H1 (cell line): ENCODE measurements around the gene PIK3R3. TPM values are rescaled to one million over a fixed set of nuclear protein-coding genes. Genes with fewer than 3 reads are reported as not detected.

Source experiments
- CTCF ChIA-PET: fragments of 300-600 bp; sonication (Branson Sonifier 250); formaldehyde crosslinking; loops from one replicate; lab custom pipeline; 2021; ENCODE audit not compliant: partially characterized antibody; lab: Charles Lee
- POLR2A ChIA-PET: fragments of 300-600 bp; sonication (Branson Sonifier 250); formaldehyde crosslinking; loops from one replicate; lab custom pipeline; 2021; ENCODE audit warnings: inconsistent platforms; ENCODE audit not compliant: partially characterized antibody; lab: Charles Lee
- DNase-seq, 2 experiments: peaks; one replicate each; pipeline versions ENCODE4 v3.0.0 to v3.0.0-alpha.2; 2010 to 2022; ENCODE audit warnings: low spot score in 2 of 2, low read depth in 1 of 2, mixed read lengths in 1 of 2
- FAIRE-seq: peaks from 2 replicates; lab custom pipeline; 2011; peaks lifted over from hg19 to GRCh38; lab: Jason Lieb, UNC
- H2AFZ ChIP-seq: 2 replicates; pipeline ENCODE4 v1.8.1; 2012; ENCODE audit warnings: low read length, inconsistent platforms
- H2AK5ac ChIP-seq: 2 replicates; pipeline ENCODE4 v1.6.1; 2013; ENCODE audit warnings: low read depth, low read length
- H2BK120ac ChIP-seq: replicated peaks from 2 replicates; pipeline ENCODE3; 2013; ENCODE audit warnings: low read depth, low read length, inconsistent platforms
- H2BK12ac ChIP-seq: 2 replicates; pipeline ENCODE4 v1.6.1; 2013; ENCODE audit warnings: low read depth, low read length
- H2BK15ac ChIP-seq: 2 replicates; pipeline ENCODE4 v1.6.1; 2013; ENCODE audit warnings: low read length
- H2BK20ac ChIP-seq: 2 replicates; pipeline ENCODE4 v1.6.1; 2013; ENCODE audit warnings: low read length
- H2BK5ac ChIP-seq: 2 replicates; pipeline ENCODE4 v1.6.1; 2013; ENCODE audit warnings: low read depth, low read length
- H3K14ac ChIP-seq: 2 replicates; pipeline ENCODE4 v1.6.1; 2013; ENCODE audit warnings: inconsistent platforms; ENCODE audit not compliant: insufficient read length
- H3K18ac ChIP-seq: 2 replicates; pipeline ENCODE4 v1.6.1; 2013; ENCODE audit warnings: low read length; ENCODE audit errors: extremely low read depth
- H3K23ac ChIP-seq: 2 replicates; pipeline ENCODE4 v1.6.1; 2013; ENCODE audit warnings: inconsistent platforms; ENCODE audit not compliant: insufficient read length
- H3K23me2 ChIP-seq: 2 replicates; pipeline ENCODE4 v1.6.1; 2013; ENCODE audit warnings: low read depth, low read length
- H3K27ac ChIP-seq: 2 replicates; pipeline ENCODE4 v1.6.1; 2011; ENCODE audit warnings: low read depth, low read length, inconsistent platforms
- H3K27me3 ChIP-seq, 4 experiments: replicated peaks in 1 of 4; 1 replicate in 1 of 4; 2 replicates in 3 of 4; pipeline versions ENCODE4 v1.6.1 to v1.8.1; 2011 to 2013; ENCODE audit warnings: low read length in 3 of 4, mild to moderate bottlenecking in 3 of 4, inconsistent platforms in 2 of 4, mixed read lengths in 2 of 4, moderate library complexity in 1 of 4; ENCODE audit not compliant: control insufficient read depth in 3 of 4, insufficient read depth in 3 of 4; ENCODE audit errors: extremely low read depth in 1 of 4
- H3K36me3 ChIP-seq, 4 experiments: 2 replicates each; pipeline versions ENCODE4 v1.6.1 to v1.8.1; 2011 to 2013; ENCODE audit warnings: mild to moderate bottlenecking in 4 of 4, low read length in 3 of 4, moderate library complexity in 2 of 4, control low read depth in 1 of 4, inconsistent platforms in 1 of 4; ENCODE audit not compliant: insufficient read depth in 4 of 4, control insufficient read depth in 2 of 4
- H3K4ac ChIP-seq: replicated peaks from 2 replicates; pipeline ENCODE3; 2013; ENCODE audit warnings: low read length, low read depth, mixed read lengths, inconsistent platforms; ENCODE audit not compliant: insufficient read length
- H3K4me1 ChIP-seq, 4 experiments: replicated peaks in 1 of 4; 1 replicate in 1 of 4; 2 replicates in 3 of 4; pipeline versions ENCODE4 v1.6.1 to v1.8.1; 2011 to 2013; ENCODE audit warnings: low read length in 3 of 4, inconsistent platforms in 2 of 4, mixed read lengths in 1 of 4; ENCODE audit not compliant: insufficient read depth in 4 of 4, control insufficient read depth in 3 of 4
- H3K4me2 ChIP-seq, 2 experiments: 2 replicates each; pipeline versions ENCODE4 v1.6.1 to v1.8.1; 2011 to 2013; ENCODE audit warnings: low read depth in 2 of 2, low read length in 2 of 2, control low read depth in 1 of 2, inconsistent platforms in 1 of 2, mild to moderate bottlenecking in 1 of 2; ENCODE audit not compliant: insufficient read depth in 1 of 2
- H3K4me3 ChIP-seq, 4 experiments: fragments of 200-600, 300-600 bp in 1 of 4; sonication (generic), shearing (Covaris generic), sonication (Bioruptor Twin) in 1 of 4; 2 replicates each; pipeline versions ENCODE4 v1.5.1 to v1.8.1; 2011 to 2016; ENCODE audit warnings: low read length in 4 of 4, low read depth in 3 of 4, control low read depth in 2 of 4, inconsistent platforms in 2 of 4, mild to moderate bottlenecking in 2 of 4, mixed read lengths in 1 of 4, moderate library complexity in 1 of 4; ENCODE audit not compliant: insufficient read depth in 2 of 4; ENCODE audit errors: extremely low read depth in 1 of 4
- H3K56ac ChIP-seq: replicated peaks from 2 replicates; pipeline ENCODE3; 2013; ENCODE audit warnings: low read depth, mild to moderate bottlenecking, mixed read lengths, low read length, inconsistent platforms; ENCODE audit not compliant: insufficient read length
- H3K79me1 ChIP-seq: 2 replicates; pipeline ENCODE4 v1.6.1; 2013; ENCODE audit warnings: low read depth, low read length, control low read depth
- H3K79me2 ChIP-seq, 2 experiments: 2 replicates each; pipeline versions ENCODE4 v1.6.1 to v1.8.1; 2012 to 2013; ENCODE audit warnings: low read length in 2 of 2, mild to moderate bottlenecking in 2 of 2, inconsistent platforms in 1 of 2; ENCODE audit not compliant: insufficient read depth in 2 of 2, control insufficient read depth in 1 of 2
- H3K9ac ChIP-seq, 4 experiments: replicated peaks in 1 of 4; 1 replicate in 1 of 4; 2 replicates in 3 of 4; pipeline versions ENCODE4 v1.6.1 to v1.8.1; 2011 to 2013; ENCODE audit warnings: low read depth in 3 of 4, low read length in 3 of 4, control low read depth in 2 of 4, mild to moderate bottlenecking in 2 of 4, moderate library complexity in 2 of 4, inconsistent platforms in 1 of 4; ENCODE audit errors: extremely low read depth in 1 of 4
- H3K9me3 ChIP-seq, 2 experiments: 2 replicates each; pipeline versions ENCODE4 v1.6.1 to v1.8.1; 2012 to 2013; ENCODE audit warnings: mild to moderate bottlenecking in 2 of 2, moderate library complexity in 2 of 2, control low read depth in 1 of 2, inconsistent platforms in 1 of 2, low read depth in 1 of 2, low read length in 1 of 2, mixed read lengths in 1 of 2; ENCODE audit not compliant: insufficient read depth in 2 of 2
- H4K20me1 ChIP-seq, 2 experiments: replicated peaks in 1 of 2; 2 replicates each; pipeline versions ENCODE3 to v1.8.1; 2011 to 2013; ENCODE audit warnings: inconsistent platforms in 2 of 2, low read length in 2 of 2, mild to moderate bottlenecking in 1 of 2; ENCODE audit not compliant: insufficient read depth in 2 of 2, control insufficient read depth in 1 of 2
- H4K5ac ChIP-seq: 2 replicates; pipeline ENCODE4 v1.6.1; 2013; ENCODE audit warnings: low read length, low read depth, mixed read lengths, inconsistent platforms; ENCODE audit not compliant: insufficient read length
- H4K8ac ChIP-seq: 2 replicates; pipeline ENCODE4 v1.8.0; 2013; ENCODE audit warnings: mild to moderate bottlenecking, moderate library complexity, low read length, inconsistent platforms; ENCODE audit not compliant: insufficient read depth; ENCODE audit errors: extremely low read depth
- H4K91ac ChIP-seq: replicated peaks from 2 replicates; pipeline ENCODE3; 2013; ENCODE audit warnings: low read length, mixed read lengths, inconsistent platforms; ENCODE audit not compliant: insufficient read length
- ASH2L ChIP-seq: fragments of 200-600, 300-600 bp; sonication (generic); IDR thresholded peaks from one replicate; pipeline ENCODE4 v1.7.1; 2017; ENCODE audit warnings: low read length
- BCL11A ChIP-seq, 2 experiments: IDR thresholded peaks; one replicate each; pipeline ENCODE4 v1.6.1; 2011; ENCODE audit warnings: low read depth in 2 of 2, low read length in 2 of 2, mild to moderate bottlenecking in 2 of 2
- CHD1 ChIP-seq: IDR thresholded peaks from 2 replicates; pipeline ENCODE4 v1.6.1; 2012; ENCODE audit warnings: low read depth, low read length, improper control_type of control experiment
- CHD2 ChIP-seq: IDR thresholded peaks from 2 replicates; pipeline ENCODE4 v1.6.1; 2012; ENCODE audit warnings: low read length, improper control_type of control experiment
- CTBP2 ChIP-seq: IDR thresholded peaks from 2 replicates; pipeline ENCODE4 v1.7.0; 2011; ENCODE audit warnings: borderline replicate concordance, mild to moderate bottlenecking, moderate library complexity, mixed read lengths, low read length; ENCODE audit not compliant: insufficient read depth, insufficient read length
- KDM5A ChIP-seq: fragments of 200-600 bp; IDR thresholded peaks from 2 replicates; pipeline ENCODE4 v1.7.1; 2012; ENCODE audit warnings: mild to moderate bottlenecking, low read length, inconsistent platforms, mixed read lengths
- RFX5 ChIP-seq: IDR thresholded peaks from 2 replicates; pipeline ENCODE4 v1.6.1; 2011; ENCODE audit warnings: low read depth, low read length, improper control_type of control experiment, borderline replicate concordance
- RXRA ChIP-seq: IDR thresholded peaks from 2 replicates; pipeline ENCODE4 v1.6.1; 2011; ENCODE audit warnings: low read depth, mild to moderate bottlenecking, low read length, moderate library complexity; ENCODE audit not compliant: insufficient read depth
- SIN3A ChIP-seq, 2 experiments: IDR thresholded peaks in 1 of 2; conservative IDR thresholded peaks in 1 of 2; 2 replicates each; pipeline ENCODE4 v1.6.1; 2011 to 2012; ENCODE audit warnings: low read length in 2 of 2, improper control_type of control experiment in 1 of 2, low read depth in 1 of 2, mild to moderate bottlenecking in 1 of 2
- SP1 ChIP-seq: IDR thresholded peaks from 2 replicates; pipeline ENCODE4 v1.6.1; 2011; ENCODE audit warnings: low read depth, low read length
- TEAD4 ChIP-seq: IDR thresholded peaks from 2 replicates; pipeline ENCODE4 v1.6.1; 2012; ENCODE audit warnings: low read depth, low read length, inconsistent platforms, mixed read lengths
- WGBS, 2 experiments: shearing (Covaris generic) in 1 of 2; methylation state at CpG; one replicate each; pipeline versions ENCODE4 v1.1.6 to v1.1.7; 2013 to 2015; ENCODE audit warnings: low lambda C conversion rate in 2 of 2, mixed read lengths in 2 of 2, inconsistent platforms in 1 of 2, low coverage in 1 of 2, missing lambda C conversion rate in 1 of 2; ENCODE audit not compliant: insufficient replicate concordance in 2 of 2, insufficient coverage in 1 of 2, insufficient read length in 1 of 2; ENCODE audit errors: extremely low coverage in 1 of 2, missing lambda C conversion rate in 1 of 2; 5-methylcytosine and 5-hydroxymethylcytosine counted together
- polyA plus RNA-seq, 7 experiments: library from polyadenylated mRNA; depleted of rRNA in 3 of 7; stranded (reverse) in 5 of 7; unstranded in 2 of 7; fragments of >200 nt in 5 of 7; fragments of 200-250 nt in 2 of 7; gene quantifications; 1 replicate in 5 of 7; 2 replicates in 1 of 7; 4 replicates in 1 of 7; pipeline versions ENCODE4 v1.2.1 to v1.2.3, GENCODE V29; 2011 to 2013; ENCODE audit warnings: missing spikeins in 2 of 7, mixed read lengths in 2 of 7
- total RNA-seq: library from RNA; stranded (reverse); fragmentation: NEBNext Ultra II Directional; extraction: Animal tissue kit (Norgen Biotek cat#: 25700); gene quantifications from 2 replicates; pipeline ENCODE4 v1.2.1, GENCODE V29; 2021
- TF ChIP-seq, protein P1 (sequence below): IDR thresholded peaks from 2 replicates; pipeline ENCODE4 v1.6.1; 2012; ENCODE audit warnings: inconsistent platforms
- TF ChIP-seq, protein P2 (sequence below): IDR thresholded peaks from 2 replicates; pipeline ENCODE4 v1.6.1; 2011; ENCODE audit warnings: low read length, improper control_type of control experiment

Gene PIK3R3
- total and polyA plus RNA-seq, 2 of the 8 experiments (the other 6 are each of a cell fraction or from before 2014, with no cell fraction given) = 5.3 to 13.6 TPM

DNA sequence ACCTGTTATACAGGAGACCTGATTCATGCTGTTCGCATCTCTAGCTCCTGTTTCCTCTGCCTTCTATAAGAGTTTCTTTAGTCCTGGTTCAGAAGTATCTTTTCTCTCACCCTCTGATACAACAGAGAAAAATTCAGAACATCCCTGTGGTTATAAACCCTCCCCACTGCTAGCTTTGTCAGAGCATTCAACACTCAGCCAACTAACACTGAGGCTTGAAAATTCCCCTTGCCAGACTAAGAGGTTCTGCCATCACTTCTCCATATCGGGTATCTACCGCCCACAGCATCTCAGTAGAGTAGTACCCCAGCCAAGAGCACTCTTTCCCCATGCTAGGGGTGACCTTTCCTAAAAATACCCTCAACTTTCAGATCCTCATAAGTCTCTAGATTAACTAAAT lies 19.6 kb upstream of the PIK3R3 start:
- H3K14ac ChIP-seq = no peak overlapping the region
- CTCF ChIA-PET = interaction anchor here (0.5 to 1.2 kb wide), 3 partner anchors 11 to 779 kb away, joined by 3 to 4 read pairs (median 3); no protein-coding TSS in a partner anchor
- no peak overlapping the region for H4K5ac ChIP-seq
- H2AK5ac ChIP-seq = no peak overlapping the region
- H3K4me2 ChIP-seq = no peak overlapping the region
- H3K23me2 ChIP-seq = no peaks in the 10 kb centered on the region
- POLR2A ChIA-PET = interaction anchor here (1.3 kb wide), 1 partner anchor 20 kb away, joined by 5 read pairs; the partner anchor contains the start of gene PIK3R3
- no peak overlapping the region for H2AFZ ChIP-seq
- no peak overlapping the region for H2BK5ac ChIP-seq
- no peaks in the 10 kb centered on the region for H4K20me1 ChIP-seq
- H3K23ac ChIP-seq = no peak overlapping the region
- H3K9me3 ChIP-seq = no peaks in the 10 kb centered on the region
- H2BK120ac ChIP-seq = no peak overlapping the region
- H3K4me3 ChIP-seq = no peak overlapping the region
- H3K9ac ChIP-seq = no peak overlapping the region
- H2BK20ac ChIP-seq = no peak overlapping the region
- no peak overlapping the region for H3K18ac ChIP-seq
- no peak overlapping the region for H3K56ac ChIP-seq
- no peaks in the 10 kb centered on the region for H3K79me2 ChIP-seq
- no peak for FAIRE-seq
- H3K4ac ChIP-seq = no peak overlapping the region
- H3K27me3 ChIP-seq = no peaks in the 10 kb centered on the region
- WGBS, 2 experiments = 96% methylated on average over 3 of the region's 3 CpGs; no CpG with 5 or more reads in 1 of the 2 experiments
- no peaks in the 10 kb centered on the region for H3K79me1 ChIP-seq
- no peak overlapping the region for H3K27ac ChIP-seq
- no peak overlapping the region for H4K8ac ChIP-seq
- H3K4me1 ChIP-seq = no peaks in the 10 kb centered on the region
- H3K36me3 ChIP-seq = no peaks in the 10 kb centered on the region
- DNase-seq = no peak
- H2BK15ac ChIP-seq = no peak overlapping the region
- H2BK12ac ChIP-seq = no peak overlapping the region
- no peak overlapping the region for H4K91ac ChIP-seq
- TF ChIP-seq SP1 (no peak), KDM5A (no peak), SIN3A (conservative IDR thresholded peaks at IDR 0.05 in 1 of 2, IDR thresholded peaks at IDR 0.05 in 1 of 2; ENCODE audit: low read depth in 1 of 2, low read length in 2 of 2) (no peak), BCL11A (IDR thresholded peaks at IDR 0.05; ENCODE audit: low read depth in 2 of 2, low read length in 2 of 2) (no peak), CHD2 (no peak), CTBP2 (no peak), TEAD4 (no peak), RXRA (no peak), ASH2L (no peak), CHD1 (no peak), RFX5 (no peak)
- TF ChIP-seq, protein P1, sequence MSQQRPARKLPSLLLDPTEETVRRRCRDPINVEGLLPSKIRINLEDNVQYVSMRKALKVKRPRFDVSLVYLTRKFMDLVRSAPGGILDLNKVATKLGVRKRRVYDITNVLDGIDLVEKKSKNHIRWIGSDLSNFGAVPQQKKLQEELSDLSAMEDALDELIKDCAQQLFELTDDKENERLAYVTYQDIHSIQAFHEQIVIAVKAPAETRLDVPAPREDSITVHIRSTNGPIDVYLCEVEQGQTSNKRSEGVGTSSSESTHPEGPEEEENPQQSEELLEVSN = no peak
- TF ChIP-seq, protein P2, sequence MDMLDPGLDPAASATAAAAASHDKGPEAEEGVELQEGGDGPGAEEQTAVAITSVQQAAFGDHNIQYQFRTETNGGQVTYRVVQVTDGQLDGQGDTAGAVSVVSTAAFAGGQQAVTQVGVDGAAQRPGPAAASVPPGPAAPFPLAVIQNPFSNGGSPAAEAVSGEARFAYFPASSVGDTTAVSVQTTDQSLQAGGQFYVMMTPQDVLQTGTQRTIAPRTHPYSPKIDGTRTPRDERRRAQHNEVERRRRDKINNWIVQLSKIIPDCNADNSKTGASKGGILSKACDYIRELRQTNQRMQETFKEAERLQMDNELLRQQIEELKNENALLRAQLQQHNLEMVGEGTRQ = no peak
